GM12878 (cell line): ENCODE measurements around the gene RBPMS2. TPM values are rescaled to one million over a fixed set of nuclear protein-coding genes. Genes with fewer than 3 reads are reported as not detected.

Experiments
- ATAC-seq: fragments of 200-7000 bp; cut with Tn5 transposase; 3 replicates; pipeline ENCODE4 v1.9.1; 2020; ENCODE audit warnings: mild to moderate bottlenecking, moderate library complexity
- BruUV-seq: library from RNA; stranded (reverse); fragments of 400-500 nt; replicated peaks from 2 replicates; lab custom pipeline; 2021; lab: Mats Ljungman, UMichigan
- CTCF ChIA-PET: fragments of 300-600 bp; sonication (Branson Sonifier 250); formaldehyde crosslinking; extraction: SDS; loops from one replicate; lab custom pipeline; 2021; ENCODE audit warnings: inconsistent platforms; lab: Yijun Ruan, JAX
- POLR2A ChIA-PET: fragments of 350-600 bp; formaldehyde crosslinking; extraction: SDS; loops from one replicate; lab custom pipeline; 2021; ENCODE audit warnings: inconsistent platforms; lab: Charles Lee
- RAD21 ChIA-PET: fragments of 300-600 bp; sonication (Branson Sonifier 250); formaldehyde crosslinking; loops from one replicate; lab custom pipeline; 2023; ENCODE audit warnings: antibody characterized with exemption; ENCODE audit not compliant: unreplicated experiment; lab: Charles Lee
- SMC1A ChIA-PET: fragments of 300-600 bp; sonication (Branson Sonifier 250); formaldehyde crosslinking; loops from one replicate; lab custom pipeline; 2023; ENCODE audit not compliant: unreplicated experiment, uncharacterized antibody; lab: Charles Lee
- DNase-seq: peaks from one replicate; pipeline ENCODE4 v3.0.0-alpha.2; 2011; ENCODE audit warnings: low read depth, low spot score
- FAIRE-seq: peaks from 3 replicates; lab custom pipeline; 2011; peaks lifted over from hg19 to GRCh38; lab: Jason Lieb, UNC
- H2AFZ ChIP-seq: 2 replicates; pipeline ENCODE4 v1.6.0; 2011; ENCODE audit warnings: low read depth, low read length, control low read depth; ENCODE audit not compliant: control insufficient read depth
- H3K27ac ChIP-seq: 2 replicates; pipeline ENCODE4 v1.5.1; 2011; ENCODE audit warnings: control low read depth; ENCODE audit not compliant: control insufficient read depth, insufficient read depth
- H3K27me3 ChIP-seq, 2 experiments: replicated peaks in 1 of 2; 2 replicates each; pipeline versions ENCODE4 v1.6.0 to v1.6.1; 2011; ENCODE audit warnings: low read length in 1 of 2; ENCODE audit not compliant: control insufficient read depth in 2 of 2, insufficient read depth in 2 of 2
- H3K36me3 ChIP-seq, 2 experiments: 2 replicates each; pipeline ENCODE4 v1.5.1; 2011; ENCODE audit warnings: low read length in 1 of 2; ENCODE audit not compliant: control insufficient read depth in 2 of 2, insufficient read depth in 2 of 2
- H3K4me1 ChIP-seq: 2 replicates; pipeline ENCODE4 v1.6.1; 2011; ENCODE audit warnings: mild to moderate bottlenecking, low read length, moderate library complexity, mixed read lengths; ENCODE audit not compliant: control insufficient read depth, insufficient read depth
- H3K4me2 ChIP-seq: 2 replicates; pipeline ENCODE4 v1.6.0; 2011; ENCODE audit warnings: control low read depth; ENCODE audit not compliant: control insufficient read depth, insufficient read depth
- H3K4me3 ChIP-seq: fragments of 200-600 bp; sonication (generic); 2 replicates; pipeline ENCODE4 v1.5.1; 2016
- H3K79me2 ChIP-seq: 2 replicates; pipeline ENCODE4 v1.6.0; 2011; ENCODE audit warnings: low read length; ENCODE audit not compliant: control insufficient read depth, insufficient read depth
- H3K9ac ChIP-seq: 2 replicates; pipeline ENCODE4 v1.8.0; 2011; ENCODE audit warnings: low read length, control low read depth, mixed read lengths; ENCODE audit not compliant: control insufficient read depth, insufficient read depth
- H3K9me3 ChIP-seq: replicated peaks from 3 replicates; pipeline ENCODE4 v1.5.1; 2011; ENCODE audit warnings: mild to moderate bottlenecking, low read length; ENCODE audit not compliant: control insufficient read depth, insufficient read depth
- H4K20me1 ChIP-seq: 2 replicates; pipeline ENCODE4 v1.6.0; 2011; ENCODE audit not compliant: control insufficient read depth, insufficient read depth
- BACH1 ChIP-seq: fragments of 450-650 bp; IDR thresholded peaks from 2 replicates; pipeline ENCODE4 v1.6.1; 2017; ENCODE audit warnings: mild to moderate bottlenecking, borderline replicate concordance
- EED ChIP-seq: sonication (generic); IDR thresholded peaks from 2 replicates; pipeline ENCODE4 v1.6.1; 2016; ENCODE audit warnings: antibody characterized with exemption, low read depth
- ESRRA ChIP-seq: IDR thresholded peaks from 2 replicates; pipeline ENCODE4 v1.6.1; 2012; ENCODE audit warnings: mild to moderate bottlenecking, low read length, improper control_type of control experiment
- FOXK2 ChIP-seq: fragments of 450-650 bp; IDR thresholded peaks from 2 replicates; pipeline ENCODE4 v1.6.1; 2017; ENCODE audit warnings: mild to moderate bottlenecking, moderate library complexity
- MEF2A ChIP-seq: IDR thresholded peaks from 2 replicates; pipeline ENCODE4 v1.6.1; 2011; ENCODE audit warnings: low read depth, mild to moderate bottlenecking, low read length, moderate library complexity; ENCODE audit not compliant: insufficient read depth
- MTA3 ChIP-seq: IDR thresholded peaks from 2 replicates; pipeline ENCODE4 v1.6.1; 2012; ENCODE audit warnings: low read length, inconsistent platforms, borderline replicate concordance
- MXI1 ChIP-seq: fragments of 150-350 bp; IDR thresholded peaks from 2 replicates; pipeline ENCODE4 v1.6.1; 2011; ENCODE audit warnings: low read depth, mild to moderate bottlenecking, inconsistent platforms, low read length, improper control_type of control experiment
- NR2F1 ChIP-seq: fragments of 450-650 bp; conservative IDR thresholded peaks from 2 replicates; pipeline ENCODE4 v1.6.1; 2017; ENCODE audit warnings: mild to moderate bottlenecking
- PML ChIP-seq: IDR thresholded peaks from 2 replicates; pipeline ENCODE4 v1.6.1; 2012; ENCODE audit warnings: low read length, inconsistent platforms
- POLR2AphosphoS5 ChIP-seq: IDR thresholded peaks from 2 replicates; pipeline ENCODE4 v1.6.1; 2011; ENCODE audit warnings: mild to moderate bottlenecking, low read length, inconsistent platforms
- RUNX3 ChIP-seq: IDR thresholded peaks from 2 replicates; pipeline ENCODE4 v1.6.1; 2012; ENCODE audit warnings: low read length, inconsistent platforms
- SRF ChIP-seq, 2 experiments: IDR thresholded peaks; 2 replicates each; pipeline ENCODE4 v1.6.1; 2011; ENCODE audit warnings: low read depth in 2 of 2, low read length in 2 of 2, mild to moderate bottlenecking in 1 of 2, moderate library complexity in 1 of 2
- STAT3 ChIP-seq: IDR thresholded peaks from 2 replicates; pipeline ENCODE4 v1.6.1; 2011; ENCODE audit warnings: low read depth, low read length, improper control_type of control experiment
- ZNF384 ChIP-seq: IDR thresholded peaks from 2 replicates; pipeline ENCODE4 v1.6.1; 2012; ENCODE audit warnings: low read depth, mild to moderate bottlenecking, low read length, improper control_type of control experiment, borderline replicate concordance
- WGBS: methylation state at CpG from one replicate; pipeline ENCODE4 v1.1.6; 2016; ENCODE audit warnings: low lambda C conversion rate; ENCODE audit not compliant: insufficient replicate concordance, insufficient coverage; ENCODE audit errors: missing lambda C conversion rate; 5-methylcytosine and 5-hydroxymethylcytosine counted together
- in situ Hi-C: fragments of 300-500 bp; cut with MboI; formaldehyde crosslinking; loops from 9 replicates; pipeline ENCODE4 v1.14.3; 2018; ENCODE audit warnings: mixed read lengths
- intact Hi-C: fragments of 100-400 bp; cut with micrococcal nuclease; formaldehyde crosslinking; loops from one replicate; pipeline ENCODE4 v1.14.2; 2022; ENCODE audit not compliant: unreplicated experiment
- polyA plus RNA-seq, 11 experiments: library from polyadenylated mRNA; depleted of rRNA in 4 of 11; unstranded in 6 of 11; stranded (reverse) in 5 of 11; fragments of >200 nt; fragmentation: Nextera tagmentation in 4 of 11; fragmentation: Illumina TruSeq in 1 of 11; extraction: Ambion mirVana in 4 of 11; extraction: Trizol in 1 of 11; gene quantifications; 1 replicate in 1 of 11; 2 replicates in 10 of 11; pipeline versions ENCODE4 v1.2.1 to v1.2.3, GENCODE V29; 2011 to 2016; ENCODE audit warnings: inconsistent platforms in 2 of 11, missing spikeins in 2 of 11, low read depth in 1 of 11
- total RNA-seq, 4 experiments: library from RNA; depleted of rRNA in 3 of 4; stranded (reverse); fragments of >200 nt in 3 of 4; fragmentation: Illumina TruSeq in 1 of 4; extraction: Trizol in 1 of 4; gene quantifications; 2 replicates each; pipeline versions ENCODE4 v1.2.1 to v1.2.3, GENCODE V29; 2013 to 2021
- TF ChIP-seq, protein P1 (sequence below): IDR thresholded peaks from 2 replicates; pipeline ENCODE4 v1.6.1; 2011; ENCODE audit warnings: low read depth, low read length, improper control_type of control experiment, borderline replicate concordance

The RBPMS2 gene
- total and polyA plus RNA-seq, 10 of the 15 experiments (the other 5 are each of a cell fraction or from before 2014, with no cell fraction given), result 0.06 to 0.31 (median 0.19) TPM; not detected in 3

DNA sequence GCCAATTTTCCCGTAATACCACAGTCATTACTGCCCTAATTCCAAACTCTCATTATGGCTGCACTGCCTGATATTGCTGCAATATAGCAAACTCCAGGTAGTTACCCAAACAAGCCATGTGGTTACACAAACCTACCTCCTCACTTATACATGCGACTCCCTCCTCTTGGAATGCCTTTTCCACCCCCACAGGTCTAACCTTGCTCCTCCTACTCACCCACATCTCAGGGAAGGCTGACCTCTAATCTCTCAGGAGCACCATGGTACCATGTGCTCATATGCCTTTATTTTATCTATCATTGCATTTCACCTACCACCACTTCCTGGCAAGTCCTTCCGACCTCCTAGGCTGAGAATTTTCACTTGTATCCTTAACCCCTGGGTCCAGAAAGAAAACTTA lies 2.9 kb downstream of the RBPMS2 start:
- in situ Hi-C loops (no loop called here), intact Hi-C loops (no loop called here)
- ChIA-PET POLR2A (no interaction called here), CTCF (no interaction called here), SMC1A (interaction anchor here (1.2 kb wide), 1 partner anchor 20 kb away, joined by 3 read pairs; no protein-coding TSS in a partner anchor), RAD21 (no interaction called here)
- FAIRE-seq (no peak), DNase-seq (no peak), ATAC-seq (no peak)
- no peak for TF ChIP-seq FOXK2
- TF ChIP-seq, protein P1, sequence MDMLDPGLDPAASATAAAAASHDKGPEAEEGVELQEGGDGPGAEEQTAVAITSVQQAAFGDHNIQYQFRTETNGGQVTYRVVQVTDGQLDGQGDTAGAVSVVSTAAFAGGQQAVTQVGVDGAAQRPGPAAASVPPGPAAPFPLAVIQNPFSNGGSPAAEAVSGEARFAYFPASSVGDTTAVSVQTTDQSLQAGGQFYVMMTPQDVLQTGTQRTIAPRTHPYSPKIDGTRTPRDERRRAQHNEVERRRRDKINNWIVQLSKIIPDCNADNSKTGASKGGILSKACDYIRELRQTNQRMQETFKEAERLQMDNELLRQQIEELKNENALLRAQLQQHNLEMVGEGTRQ, result no peak
- TF ChIP-seq NR2F1, result no peak
- no peak for TF ChIP-seq MEF2A
- TF ChIP-seq PML, result no peak
- Histone ChIP-seq H2AFZ (no peak overlapping the region), H3K27me3 (peaks cover 10 to 17% of the 10 kb centered on the region in 2 experiments), H3K27ac (no peak overlapping the region), H3K36me3 (no peaks in the 10 kb centered on the region), H3K9me3 (no peaks in the 10 kb centered on the region), H3K79me2 (no peaks in the 10 kb centered on the region), H3K4me2 (no peak overlapping the region), H3K4me3 (no peak overlapping the region), H3K9ac (no peak overlapping the region), H4K20me1 (no peaks in the 10 kb centered on the region), H3K4me1 (no peaks in the 10 kb centered on the region)
- no TSS peak for BruUV-seq
- 14% methylated on average over 3 of the region's 3 CpGs for WGBS

DNA sequence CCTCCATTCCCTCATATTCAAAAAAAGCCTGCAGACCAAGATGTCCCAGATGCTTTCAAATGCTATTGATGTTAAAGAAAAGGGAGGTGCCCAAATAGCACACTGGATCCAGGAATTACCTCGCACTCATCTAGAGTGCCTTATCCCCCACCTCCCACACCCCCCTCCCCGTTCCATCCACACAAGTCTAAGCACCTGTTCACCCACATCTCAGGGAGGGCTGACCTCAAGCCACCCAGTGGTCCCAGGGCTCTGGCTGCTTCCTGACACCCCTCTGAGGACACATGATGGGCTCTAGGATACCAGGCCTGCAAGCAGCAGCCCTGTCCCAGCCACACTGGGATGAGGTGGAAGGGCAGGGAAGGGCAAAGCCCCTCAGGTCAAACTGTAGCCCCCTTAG lies 4.8 kb downstream of the RBPMS2 start:
- TF ChIP-seq MTA3, result no peak
- TF ChIP-seq SRF (IDR thresholded peaks at IDR 0.05; ENCODE audit: low read depth in 2 of 2, low read length in 2 of 2), result no peak
- TF ChIP-seq ZNF384, result no peak
- no peak for TF ChIP-seq MXI1
- no peak for TF ChIP-seq BACH1
- TF ChIP-seq STAT3, result no peak
- no peak for TF ChIP-seq NR2F1
- TF ChIP-seq RUNX3, result no peak
- TF ChIP-seq EED, result no peak
- no peak for TF ChIP-seq ESRRA
- TF ChIP-seq POLR2AphosphoS5, result no peak
- no peaks in the 10 kb centered on the region for H4K20me1 ChIP-seq
- H3K9ac ChIP-seq, result no peak overlapping the region
- ATAC-seq, result no peak
- FAIRE-seq, result no peak
- intact Hi-C loops (no loop called here), in situ Hi-C loops (no loop called here)
- no peak overlapping the region for H3K4me3 ChIP-seq
- H3K27me3 ChIP-seq, result peaks cover 7 to 8% of the 10 kb centered on the region in 2 experiments
- H3K4me2 ChIP-seq, result no peak overlapping the region
- DNase-seq, result no peak
- ChIA-PET POLR2A (no interaction called here), CTCF (interaction anchor here (0.6 kb wide), 1 partner anchor 584 kb away, joined by 4 read pairs; no protein-coding TSS in a partner anchor), SMC1A (interaction anchor here (0.7 to 0.9 kb wide), 2 partner anchors 33 to 84 kb away, joined by 3 read pairs; no protein-coding TSS in a partner anchor), RAD21 (no interaction called here)
- WGBS, result 47% methylated on average over 2 of the region's 2 CpGs
- no peaks in the 10 kb centered on the region for H3K36me3 ChIP-seq
- no peaks in the 10 kb centered on the region for H3K79me2 ChIP-seq
- no TSS peak for BruUV-seq
- H3K4me1 ChIP-seq, result no peaks in the 10 kb centered on the region
- H3K9me3 ChIP-seq, result no peaks in the 10 kb centered on the region
- no peak overlapping the region for H2AFZ ChIP-seq
- no peak overlapping the region for H3K27ac ChIP-seq
